LNCAP (cell line): ENCODE results near the gene ZBTB16.

Experiments used
- TF ChIP-seq, protein P1 (sequence below): fragments of 450-650 bp; IDR thresholded peaks from 2 replicates; pipeline ENCODE4 v1.5.1; 2017; ENCODE audit warnings: mild to moderate bottlenecking

ZBTB16 gene

DNA sequence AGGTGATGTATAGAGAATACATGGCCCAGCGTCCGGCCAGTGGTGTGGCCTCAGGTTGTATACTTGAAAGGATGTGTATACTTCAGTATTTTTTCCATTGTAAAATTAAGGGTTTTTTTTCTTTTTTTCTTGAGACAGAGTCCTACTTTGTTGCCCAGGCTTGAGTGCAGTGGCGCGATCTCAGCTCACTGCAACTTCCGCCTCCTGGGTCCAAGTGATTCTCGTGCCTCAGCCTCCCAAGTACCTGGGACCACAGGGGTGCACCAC is 15.8 kb downstream of the ZBTB16 start:
- TF ChIP-seq, protein P1, sequence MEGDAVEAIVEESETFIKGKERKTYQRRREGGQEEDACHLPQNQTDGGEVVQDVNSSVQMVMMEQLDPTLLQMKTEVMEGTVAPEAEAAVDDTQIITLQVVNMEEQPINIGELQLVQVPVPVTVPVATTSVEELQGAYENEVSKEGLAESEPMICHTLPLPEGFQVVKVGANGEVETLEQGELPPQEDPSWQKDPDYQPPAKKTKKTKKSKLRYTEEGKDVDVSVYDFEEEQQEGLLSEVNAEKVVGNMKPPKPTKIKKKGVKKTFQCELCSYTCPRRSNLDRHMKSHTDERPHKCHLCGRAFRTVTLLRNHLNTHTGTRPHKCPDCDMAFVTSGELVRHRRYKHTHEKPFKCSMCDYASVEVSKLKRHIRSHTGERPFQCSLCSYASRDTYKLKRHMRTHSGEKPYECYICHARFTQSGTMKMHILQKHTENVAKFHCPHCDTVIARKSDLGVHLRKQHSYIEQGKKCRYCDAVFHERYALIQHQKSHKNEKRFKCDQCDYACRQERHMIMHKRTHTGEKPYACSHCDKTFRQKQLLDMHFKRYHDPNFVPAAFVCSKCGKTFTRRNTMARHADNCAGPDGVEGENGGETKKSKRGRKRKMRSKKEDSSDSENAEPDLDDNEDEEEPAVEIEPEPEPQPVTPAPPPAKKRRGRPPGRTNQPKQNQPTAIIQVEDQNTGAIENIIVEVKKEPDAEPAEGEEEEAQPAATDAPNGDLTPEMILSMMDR = no peak

DNA sequence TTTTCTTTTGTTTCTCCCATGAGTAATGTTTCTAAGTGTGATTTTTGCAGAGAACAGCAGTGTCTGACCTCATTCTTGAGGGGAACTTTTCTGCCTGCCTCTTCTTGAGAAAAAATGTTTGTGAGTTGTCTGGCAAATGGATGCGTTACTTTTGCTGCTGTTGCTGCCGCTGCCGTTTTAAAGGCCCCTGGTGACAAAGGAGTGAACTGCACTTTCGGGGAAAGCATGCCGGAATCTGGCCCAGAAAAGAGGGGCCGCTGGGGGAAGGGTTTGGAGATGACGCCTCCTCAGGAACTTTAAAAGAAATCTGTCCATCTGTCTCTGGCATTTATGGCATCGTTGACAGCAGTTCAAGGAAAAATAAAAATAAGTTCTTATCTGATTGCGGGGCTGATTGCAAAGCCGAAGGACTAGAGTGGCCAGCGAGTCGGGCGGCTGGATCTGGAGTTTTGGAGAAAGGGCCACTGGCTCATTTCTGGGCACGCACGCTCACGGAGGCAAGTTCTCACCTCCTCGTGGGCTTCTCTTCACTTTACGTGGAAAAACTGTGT is 16.5 kb downstream of the ZBTB16 start:
- TF ChIP-seq, protein P1 = peak; percentile 58; the same call in 1 of the 2 replicates

DNA sequence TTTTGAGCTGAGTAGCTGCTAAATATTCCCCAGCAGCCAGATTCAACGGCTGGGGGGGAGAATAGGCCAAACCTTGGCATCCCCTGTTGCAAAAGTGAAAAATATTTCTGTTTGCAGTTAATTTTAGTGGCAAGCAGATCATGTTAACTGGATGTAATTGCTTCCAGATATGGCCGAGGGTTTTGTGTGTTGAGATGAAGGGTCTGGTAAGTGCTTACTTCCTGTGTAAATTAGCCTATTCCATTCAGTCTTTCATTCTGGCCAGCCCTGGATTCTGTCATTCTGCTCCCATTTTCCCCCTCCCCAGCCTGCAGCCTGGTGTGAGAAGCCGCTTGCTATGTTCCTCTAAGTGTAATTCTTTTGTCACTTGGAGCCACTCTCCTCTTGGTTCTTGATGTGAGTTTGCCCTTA is 17.4 kb downstream of the ZBTB16 start:
- TF ChIP-seq, protein P1 = no peak

DNA sequence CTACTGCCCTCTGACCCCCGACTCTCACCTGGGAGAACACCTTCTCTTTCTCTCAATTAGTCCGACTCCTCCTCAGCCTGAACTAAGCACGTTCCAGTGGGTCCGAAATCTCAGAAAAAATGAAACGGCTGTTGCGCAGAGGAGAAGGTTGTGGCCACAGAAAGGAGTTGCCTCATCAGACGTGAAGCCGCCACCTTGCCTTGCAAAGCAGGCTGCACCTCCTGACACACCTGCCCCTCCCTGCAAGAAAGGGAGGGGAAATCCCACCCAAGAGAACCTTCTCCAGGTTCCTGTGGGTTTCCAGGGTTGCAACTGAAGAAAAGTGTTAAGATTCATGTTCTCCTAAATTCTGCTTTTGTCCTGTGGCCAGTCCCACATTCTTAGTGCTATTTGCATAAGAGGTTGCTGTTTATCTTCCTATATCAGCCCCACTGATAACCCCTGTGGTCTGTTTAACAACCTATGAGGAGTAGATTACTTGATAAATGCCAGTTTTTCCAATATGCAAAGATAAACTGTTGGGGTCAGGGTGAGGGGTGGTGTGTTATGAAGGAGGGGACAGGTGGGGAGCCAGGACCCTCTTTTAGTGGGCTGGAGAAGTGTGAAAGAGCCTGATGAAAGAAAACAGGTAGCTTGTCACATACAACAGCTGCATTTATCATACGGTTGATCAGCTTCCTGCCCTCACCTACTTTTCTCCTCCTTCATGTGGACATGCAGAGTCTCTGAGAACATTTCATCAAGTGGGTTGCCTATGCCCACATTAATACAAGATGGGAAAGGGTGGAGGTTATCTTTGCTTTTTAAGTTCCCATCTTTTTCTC is 18.2 kb downstream of the ZBTB16 start:
- TF ChIP-seq, protein P1 = no peak

DNA sequence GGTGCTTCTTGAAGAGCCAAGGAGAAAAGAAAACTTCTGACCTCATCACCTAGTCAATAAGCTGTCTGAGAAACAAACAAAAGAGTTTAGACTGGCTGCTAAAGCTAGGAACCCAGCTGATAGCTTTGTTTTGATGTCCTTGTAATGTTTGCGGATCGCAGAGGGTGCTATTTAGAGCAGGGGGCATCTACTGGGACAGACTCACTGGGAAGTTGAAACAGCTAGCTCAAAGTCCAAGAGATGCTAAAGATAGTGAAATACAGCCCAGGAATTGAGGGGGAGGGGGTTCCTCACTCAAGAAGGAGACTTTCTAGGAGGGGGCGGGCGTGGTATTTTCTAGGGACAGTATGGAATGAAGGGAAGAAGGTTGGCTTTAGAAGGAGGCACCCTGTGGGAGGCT is 18.9 kb downstream of the ZBTB16 start:
- TF ChIP-seq, protein P1 = no peak

DNA sequence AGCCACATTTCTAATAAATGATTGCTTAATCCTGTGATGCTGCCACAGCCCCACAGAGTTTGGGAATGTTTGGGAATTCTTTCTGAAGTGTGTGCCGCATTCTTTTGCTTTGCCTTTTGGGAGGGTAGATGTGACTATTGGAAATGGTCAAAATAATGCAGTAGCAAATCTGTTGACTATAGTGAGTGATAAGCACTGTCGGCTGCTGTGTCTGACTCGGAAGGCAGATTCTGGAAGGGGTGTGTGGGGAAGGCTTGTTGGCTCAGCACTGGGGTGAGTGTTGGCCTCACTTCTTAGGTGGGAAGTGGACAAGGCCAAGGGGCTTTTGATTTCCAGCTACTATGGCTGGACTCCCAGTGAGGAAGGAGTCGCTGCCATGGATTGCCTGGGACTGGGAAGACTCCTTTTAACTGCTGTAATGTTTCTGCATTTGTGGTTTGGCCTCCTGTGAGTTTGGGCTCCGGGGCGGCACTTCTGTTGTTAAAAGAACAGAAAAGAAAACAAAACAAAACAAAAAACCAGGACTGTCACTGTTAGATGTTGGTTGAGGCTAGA is 20.1 kb downstream of the ZBTB16 start:
- TF ChIP-seq, protein P1 = no peak

DNA sequence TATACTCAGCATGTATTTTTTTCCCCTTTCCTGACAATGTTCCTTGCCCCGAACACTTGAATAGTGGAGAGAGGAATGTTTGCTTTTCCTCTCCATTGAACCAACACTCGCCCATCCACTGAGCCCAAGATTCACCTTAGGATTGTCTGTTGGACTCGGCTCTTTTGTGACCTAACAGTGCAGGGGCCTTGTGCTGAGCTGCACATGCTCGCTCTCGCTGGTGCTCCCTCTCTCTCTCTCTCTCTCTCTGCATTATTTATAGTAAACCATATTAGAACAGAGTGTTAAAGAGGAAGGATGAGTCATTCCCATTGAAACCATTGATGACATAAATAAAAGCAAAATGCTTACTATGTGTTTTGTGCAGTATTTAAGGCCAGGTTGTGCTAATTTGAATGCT is 20.7 kb downstream of the ZBTB16 start:
- TF ChIP-seq, protein P1 = no peak
